H9 (cell line): ENCODE measurements around the gene THBS2. TPM values are rescaled to one million over a fixed set of nuclear protein-coding genes. Genes with fewer than 3 reads are reported as not detected.

ENCODE experiments used
- DNase-seq: peaks from one replicate; pipeline ENCODE4 v3.0.0-alpha.2; 2017
- H2AFZ ChIP-seq: one replicate; pipeline ENCODE4 v1.6.1; 2013; ENCODE audit warnings: mild to moderate bottlenecking, low read length, control low read depth, moderate library complexity
- H2AK5ac ChIP-seq: 2 replicates; pipeline ENCODE4 v1.6.1; 2013; ENCODE audit warnings: low read length, control low read depth, mixed read lengths; ENCODE audit not compliant: insufficient read length
- H2BK120ac ChIP-seq: one replicate; pipeline ENCODE4 v1.6.1; 2013; ENCODE audit warnings: low read depth, mild to moderate bottlenecking, low read length, control low read depth, inconsistent platforms; ENCODE audit not compliant: poor library complexity, severe bottlenecking
- H2BK12ac ChIP-seq: 2 replicates; pipeline ENCODE4 v1.6.1; 2013; ENCODE audit warnings: low read length, control low read depth, mixed read lengths, low read depth; ENCODE audit not compliant: insufficient read length
- H2BK15ac ChIP-seq: 2 replicates; pipeline ENCODE4 v1.6.1; 2013; ENCODE audit warnings: low read depth, low read length, control low read depth
- H2BK20ac ChIP-seq: one replicate; pipeline ENCODE4 v1.6.1; 2013; ENCODE audit warnings: low read depth, mild to moderate bottlenecking, low read length, control low read depth, inconsistent platforms; ENCODE audit not compliant: poor library complexity, severe bottlenecking
- H2BK5ac ChIP-seq: 2 replicates; pipeline ENCODE4 v1.6.1; 2013; ENCODE audit warnings: low read length, control low read depth, mixed read lengths; ENCODE audit not compliant: insufficient read length
- H3K14ac ChIP-seq: 2 replicates; pipeline ENCODE4 v1.6.1; 2013; ENCODE audit warnings: low read length, control low read depth; ENCODE audit not compliant: insufficient read depth
- H3K18ac ChIP-seq: 2 replicates; pipeline ENCODE4 v1.6.1; 2013; ENCODE audit warnings: low read depth, mild to moderate bottlenecking, mixed read lengths, low read length, control low read depth; ENCODE audit not compliant: insufficient read length
- H3K23ac ChIP-seq: 2 replicates; pipeline ENCODE4 v1.6.1; 2013; ENCODE audit warnings: low read length, control low read depth, mixed read lengths, low read depth; ENCODE audit not compliant: insufficient read length
- H3K23me2 ChIP-seq: 2 replicates; pipeline ENCODE4 v1.6.1; 2013; ENCODE audit warnings: low read depth, mild to moderate bottlenecking, mixed read lengths, low read length, control low read depth; ENCODE audit not compliant: insufficient read length, poor library complexity, severe bottlenecking
- H3K27ac ChIP-seq: 2 replicates; pipeline ENCODE4 v1.5.1; 2013; ENCODE audit warnings: low read length, control low read depth, mixed read lengths, low read depth; ENCODE audit not compliant: insufficient read length
- H3K27me3 ChIP-seq: 2 replicates; pipeline ENCODE4 v1.6.1; 2013; ENCODE audit warnings: low read length, control low read depth, inconsistent platforms; ENCODE audit not compliant: insufficient read depth
- H3K4ac ChIP-seq: 2 replicates; pipeline ENCODE4 v1.6.1; 2013; ENCODE audit warnings: low read depth, mild to moderate bottlenecking, control low read depth, inconsistent platforms, low read length, moderate library complexity
- H3K4me1 ChIP-seq: 2 replicates; pipeline ENCODE4 v1.6.1; 2013; ENCODE audit warnings: low read length, control low read depth, inconsistent platforms; ENCODE audit not compliant: insufficient read depth
- H3K4me2 ChIP-seq: 2 replicates; pipeline ENCODE4 v1.6.1; 2013; ENCODE audit warnings: low read length, control low read depth, mixed read lengths; ENCODE audit not compliant: insufficient read length, insufficient read depth
- H3K56ac ChIP-seq: 2 replicates; pipeline ENCODE4 v1.6.1; 2013; ENCODE audit warnings: low read depth, mild to moderate bottlenecking, mixed read lengths, low read length, control low read depth; ENCODE audit not compliant: insufficient read length
- H3K79me1 ChIP-seq: 2 replicates; pipeline ENCODE4 v1.6.1; 2013; ENCODE audit warnings: low read depth, mild to moderate bottlenecking, moderate library complexity, low read length, control low read depth, inconsistent platforms; ENCODE audit not compliant: insufficient read depth, poor library complexity, severe bottlenecking
- H3K79me2 ChIP-seq: 2 replicates; pipeline ENCODE4 v1.6.1; 2013; ENCODE audit warnings: low read length, control low read depth, inconsistent platforms; ENCODE audit not compliant: insufficient read depth
- H3K9ac ChIP-seq: 2 replicates; pipeline ENCODE4 v1.6.1; 2013; ENCODE audit warnings: low read length, control low read depth, mixed read lengths; ENCODE audit not compliant: insufficient read length; ENCODE audit errors: extremely low read depth
- H3K9me3 ChIP-seq: one replicate; pipeline ENCODE4 v1.6.1; 2013; ENCODE audit warnings: low read depth, low read length, inconsistent platforms; ENCODE audit not compliant: control insufficient read depth
- H3T11ph ChIP-seq: one replicate; pipeline ENCODE4 v1.6.1; 2013; ENCODE audit warnings: mild to moderate bottlenecking, low read length, control low read depth, inconsistent platforms
- H4K20me1 ChIP-seq: one replicate; pipeline ENCODE4 v1.6.1; 2013; ENCODE audit not compliant: control insufficient read depth, insufficient read length, insufficient read depth
- H4K5ac ChIP-seq: 2 replicates; pipeline ENCODE4 v1.6.1; 2013; ENCODE audit warnings: low read depth, mild to moderate bottlenecking, mixed read lengths, low read length, control low read depth; ENCODE audit not compliant: insufficient read length
- H4K8ac ChIP-seq: replicated peaks from 2 replicates; pipeline ENCODE4 v1.6.1; 2013; ENCODE audit warnings: low read length, control low read depth, mixed read lengths, low read depth; ENCODE audit not compliant: insufficient read length
- H4K91ac ChIP-seq: 2 replicates; pipeline ENCODE4 v1.6.1; 2013; ENCODE audit warnings: low read depth, mild to moderate bottlenecking, moderate library complexity, mixed read lengths, low read length, control low read depth; ENCODE audit not compliant: insufficient read length
- H3K27ac Mint-ChIP-seq, 3 experiments: 2 replicates in 2 of 3; 3 replicates in 1 of 3; pipeline ENCODE4 v1.8.0; 2020 to 2021; ENCODE audit warnings: mixed read lengths in 3 of 3, mild to moderate bottlenecking in 1 of 3, moderate library complexity in 1 of 3
- H3K27me3 Mint-ChIP-seq: 2 replicates; pipeline ENCODE4 v1.8.0; 2021; ENCODE audit warnings: low read depth, mild to moderate bottlenecking, moderate library complexity, mixed read lengths
- H3K36me3 Mint-ChIP-seq, 3 experiments: 2 replicates in 2 of 3; 3 replicates in 1 of 3; pipeline ENCODE4 v1.8.0; 2020 to 2021; ENCODE audit warnings: low read depth in 3 of 3, mixed read lengths in 3 of 3; ENCODE audit not compliant: insufficient read depth in 1 of 3
- H3K4me1 Mint-ChIP-seq, 2 experiments: 2 replicates each; pipeline ENCODE4 v1.8.0; 2020; ENCODE audit warnings: mixed read lengths in 2 of 2
- H3K4me3 Mint-ChIP-seq, 2 experiments: 2 replicates in 1 of 2; 3 replicates in 1 of 2; pipeline ENCODE4 v1.8.0; 2020 to 2021; ENCODE audit warnings: mild to moderate bottlenecking in 2 of 2, mixed read lengths in 2 of 2, moderate library complexity in 1 of 2
- H3K9me3 Mint-ChIP-seq, 2 experiments: 2 replicates in 1 of 2; 3 replicates in 1 of 2; pipeline ENCODE4 v1.8.0; 2020; ENCODE audit warnings: mild to moderate bottlenecking in 2 of 2, mixed read lengths in 2 of 2, moderate library complexity in 1 of 2
- CTCF ChIP-seq: fragments of 200-600 bp; sonication (generic); conservative IDR thresholded peaks from 3 replicates; pipeline ENCODE4 v1.8.0; 2021; ENCODE audit warnings: antibody characterized with exemption, mild to moderate bottlenecking
- total RNA-seq: library from RNA; stranded (reverse); gene quantifications from 2 replicates; pipeline ENCODE4 v1.2.1, GENCODE V29; 2021

Gene THBS2
- total RNA-seq, 1 experiment from 2014 or later: 14.7 TPM

GRCh38 chr6:169302255-169302654, 48.6 kb upstream of the THBS2 start:
- H3K36me3 Mint-ChIP-seq: peaks cover 0 to 27% (median 3%) of the 10 kb centered on the region in 3 experiments; a peak in 5 of 7 replicates
- peaks cover 16 to 18% of the 10 kb centered on the region in 2 experiments for H3K9me3 Mint-ChIP-seq
- H2BK20ac ChIP-seq: no peak overlapping the region
- H3K9ac ChIP-seq: no peak overlapping the region
- H4K8ac ChIP-seq: no peak overlapping the region
- no peak overlapping the region for H2AK5ac ChIP-seq
- H3K23ac ChIP-seq: no peak overlapping the region
- no peak overlapping the region for H3T11ph ChIP-seq
- H3K23me2 ChIP-seq: no peaks in the 10 kb centered on the region
- no peak overlapping the region for H4K5ac ChIP-seq
- H3K18ac ChIP-seq: no peak overlapping the region
- DNase-seq: no peak
- H3K27ac ChIP-seq: no peak overlapping the region
- H3K27ac Mint-ChIP-seq: peak overlapping the region in 1 of 3 experiments; percentile 22; a peak in 1 of 7 replicates
- H3K9me3 ChIP-seq: no peaks in the 10 kb centered on the region
- H3K14ac ChIP-seq: no peak overlapping the region
- H3K79me1 ChIP-seq: no peaks in the 10 kb centered on the region
- H4K20me1 ChIP-seq: no peaks in the 10 kb centered on the region
- no peak overlapping the region for H2BK12ac ChIP-seq
- no peak overlapping the region for H4K91ac ChIP-seq
- H3K79me2 ChIP-seq: no peaks in the 10 kb centered on the region
- no peaks in the 10 kb centered on the region for H3K4me1 ChIP-seq
- H2BK5ac ChIP-seq: no peak overlapping the region
- H3K56ac ChIP-seq: no peak overlapping the region
- H3K4me1 Mint-ChIP-seq: no peaks in the 10 kb centered on the region
- H2BK15ac ChIP-seq: no peak overlapping the region
- H2BK120ac ChIP-seq: no peak overlapping the region
- H3K4me2 ChIP-seq: no peak overlapping the region
- 0 out of 2 replicates have a peak, but pooled peaks cover 1% of the 10 kb centered on the region for H3K27me3 Mint-ChIP-seq
- H3K4ac ChIP-seq: no peak overlapping the region
- no peak for TF ChIP-seq CTCF
- no peaks in the 10 kb centered on the region for H3K27me3 ChIP-seq
- no peak overlapping the region; a peak in 1 of 5 replicates for H3K4me3 Mint-ChIP-seq
- no peak overlapping the region for H2AFZ ChIP-seq
